ENCODE measurements around the gene PDE4D.

DNA sequence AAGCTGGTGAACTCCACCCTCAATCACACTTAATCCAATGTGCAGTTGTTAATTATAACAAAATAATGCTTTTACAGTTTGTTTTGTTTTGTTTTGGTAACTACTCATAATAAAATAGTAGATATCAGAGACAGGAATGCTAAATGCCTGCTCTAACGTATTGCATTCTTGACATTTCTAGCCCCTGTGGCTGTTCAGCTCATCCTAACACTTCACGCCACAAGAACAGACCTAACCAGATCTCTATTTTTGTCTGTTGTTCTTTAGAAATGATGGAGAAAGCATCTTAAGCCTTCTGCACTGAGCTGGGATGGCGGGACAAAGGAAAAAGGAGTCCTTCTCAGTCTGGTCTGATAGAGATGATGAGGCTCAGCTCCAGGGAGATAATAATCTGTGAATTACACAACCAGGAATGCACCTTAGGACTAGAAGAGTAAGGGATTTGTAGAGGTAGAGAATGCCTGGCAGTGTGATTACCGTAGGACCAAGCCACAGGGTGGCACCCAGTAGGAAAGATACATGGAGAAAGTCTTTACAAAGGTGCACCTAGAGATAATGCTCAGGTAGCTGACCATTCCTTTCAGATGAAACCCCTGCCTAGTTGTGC is 628.8 kb downstream of the PDE4D start:
- TF ChIP-seq, protein P1, sequence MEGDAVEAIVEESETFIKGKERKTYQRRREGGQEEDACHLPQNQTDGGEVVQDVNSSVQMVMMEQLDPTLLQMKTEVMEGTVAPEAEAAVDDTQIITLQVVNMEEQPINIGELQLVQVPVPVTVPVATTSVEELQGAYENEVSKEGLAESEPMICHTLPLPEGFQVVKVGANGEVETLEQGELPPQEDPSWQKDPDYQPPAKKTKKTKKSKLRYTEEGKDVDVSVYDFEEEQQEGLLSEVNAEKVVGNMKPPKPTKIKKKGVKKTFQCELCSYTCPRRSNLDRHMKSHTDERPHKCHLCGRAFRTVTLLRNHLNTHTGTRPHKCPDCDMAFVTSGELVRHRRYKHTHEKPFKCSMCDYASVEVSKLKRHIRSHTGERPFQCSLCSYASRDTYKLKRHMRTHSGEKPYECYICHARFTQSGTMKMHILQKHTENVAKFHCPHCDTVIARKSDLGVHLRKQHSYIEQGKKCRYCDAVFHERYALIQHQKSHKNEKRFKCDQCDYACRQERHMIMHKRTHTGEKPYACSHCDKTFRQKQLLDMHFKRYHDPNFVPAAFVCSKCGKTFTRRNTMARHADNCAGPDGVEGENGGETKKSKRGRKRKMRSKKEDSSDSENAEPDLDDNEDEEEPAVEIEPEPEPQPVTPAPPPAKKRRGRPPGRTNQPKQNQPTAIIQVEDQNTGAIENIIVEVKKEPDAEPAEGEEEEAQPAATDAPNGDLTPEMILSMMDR (IDR thresholded peaks at IDR 0.05): no peak
- TF ChIP-seq POLR2A (IDR thresholded peaks at IDR 0.05): no peak

Data from tibial nerve (tissue), 3 donors.